ENCODE data around the gene BPHL. TPM values are rescaled to one million over a fixed set of nuclear protein-coding genes. Genes with fewer than 3 reads are reported as not detected.
A peak's percentile ranks its signal among the peaks of the same experiment; 100 is the strongest.
"Not testable (repeated sequence)": the region's sequence is repeated elsewhere in the genome, so short reads cannot be mapped to it uniquely, and the experiment has no call there.

BPHL gene
- total RNA-seq, 1 experiment from 2014 or later = 75.5 TPM

DNA sequence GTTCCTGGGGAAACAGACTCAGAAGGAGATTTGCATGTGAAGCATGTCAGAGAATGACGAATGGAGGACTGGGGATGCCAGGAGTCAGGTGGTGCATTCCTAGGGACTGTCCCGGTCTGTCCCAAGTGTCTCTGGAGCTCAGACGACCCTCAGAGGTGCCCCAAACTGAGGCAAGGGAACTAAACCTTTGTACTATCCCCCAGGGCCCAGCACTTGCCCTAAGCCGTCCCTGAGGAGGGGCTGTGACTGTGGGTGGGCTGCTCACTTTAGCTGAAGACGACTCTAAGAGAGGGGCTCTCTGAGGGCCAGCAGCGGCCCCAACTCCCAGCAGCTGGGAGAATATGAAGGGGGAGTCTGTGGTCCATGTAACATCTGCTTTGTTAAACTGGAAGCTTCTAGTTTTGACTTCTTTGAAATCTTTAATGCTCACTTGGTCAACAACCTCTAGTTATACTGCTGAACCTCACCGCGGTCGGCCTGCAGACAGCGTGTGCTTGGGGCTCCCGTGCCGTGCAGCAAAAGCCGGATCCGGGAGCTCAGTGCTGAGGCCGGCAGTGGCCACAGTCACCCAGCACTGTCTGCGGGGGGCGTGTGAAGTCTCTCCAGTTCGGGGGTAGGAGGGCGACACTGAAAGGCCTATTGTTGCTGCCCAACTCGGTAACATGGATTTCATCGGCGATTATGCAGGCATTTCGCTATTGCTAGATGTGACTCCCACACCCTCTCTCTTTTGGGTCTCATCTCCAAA is 74.8 kb downstream of the BPHL start:
- in situ Hi-C loops (cut with HindIII; ENCODE audit: low pct_unique_long_range_greater_than_20kb, low sequenced_read_pairs) = no loop called here
- peak; percentile 35 for DNase-seq (ENCODE audit: low read depth, low spot score)

- peak; percentile 92 for DNase-seq (ENCODE audit: low read depth, low spot score)
- in situ Hi-C loops (cut with HindIII; ENCODE audit: low pct_unique_long_range_greater_than_20kb, low sequenced_read_pairs) = no loop called here
Measured at GRCh38 chr6:3194535-3195419, 76.3 kb downstream of the BPHL start.

- DNase-seq (ENCODE audit: low read depth, low spot score) = no peak
- in situ Hi-C loops (cut with HindIII; ENCODE audit: low pct_unique_long_range_greater_than_20kb, low sequenced_read_pairs) = no loop called here
Measured at GRCh38 chr6:3195420-3195694, 76.8 kb downstream of the BPHL start.

GRCh38 chr6:3195695-3196497 is 77.4 kb downstream of the BPHL start:
- in situ Hi-C loops (cut with HindIII; ENCODE audit: low pct_unique_long_range_greater_than_20kb, low sequenced_read_pairs) = no loop called here
- peak; percentile 98 for DNase-seq (ENCODE audit: low read depth, low spot score)

GRCh38 chr6:3196770-3197169 is 78.3 kb downstream of the BPHL start:
- in situ Hi-C loops (cut with HindIII; ENCODE audit: low pct_unique_long_range_greater_than_20kb, low sequenced_read_pairs) = no loop called here
- peak; percentile 43 for DNase-seq (ENCODE audit: low read depth, low spot score)

DNA sequence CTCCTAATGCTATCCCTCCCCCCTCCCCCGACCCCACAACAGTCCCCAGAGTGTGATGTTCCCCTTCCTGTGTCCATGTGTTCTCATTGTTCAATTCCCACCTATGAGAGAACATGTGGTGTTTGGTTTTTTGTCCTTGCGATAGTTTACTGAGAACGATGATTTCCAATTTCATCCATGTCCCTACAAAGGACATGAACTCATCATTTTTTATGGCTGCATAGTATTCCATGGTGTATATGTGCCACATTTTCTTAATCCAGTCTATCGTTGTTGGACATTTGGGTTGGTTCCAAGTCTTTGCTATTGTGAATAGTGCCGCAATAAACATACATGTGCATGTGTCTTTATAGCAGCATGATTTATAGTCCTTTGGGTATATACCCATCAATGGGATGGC is 79.2 kb downstream of the BPHL start:
- DNase-seq (ENCODE audit: low read depth, low spot score); in situ Hi-C loops (cut with HindIII; ENCODE audit: low pct_unique_long_range_greater_than_20kb, low sequenced_read_pairs): not testable (repeated sequence)

DNA sequence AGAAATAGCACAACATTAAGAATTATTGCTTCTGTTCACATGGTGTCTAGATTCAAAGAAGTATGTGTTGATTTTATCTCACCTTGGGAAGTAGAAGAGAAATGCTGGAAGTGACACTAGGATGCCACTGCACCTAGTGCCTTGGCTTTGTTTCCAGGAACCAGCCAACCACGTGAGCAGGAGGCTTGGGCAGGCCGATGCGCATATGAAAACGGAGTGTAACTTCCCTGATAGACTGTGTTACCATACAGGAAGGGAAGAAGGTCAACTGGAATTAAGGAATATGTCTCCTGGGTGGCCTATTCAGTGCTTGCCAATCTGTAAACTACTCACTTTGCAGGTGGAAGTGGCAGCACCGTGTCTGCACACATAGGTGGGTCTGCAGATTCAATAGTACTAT is 80.9 kb downstream of the BPHL start:
- DNase-seq (ENCODE audit: low read depth, low spot score) = no peak
- in situ Hi-C loops (cut with HindIII; ENCODE audit: low pct_unique_long_range_greater_than_20kb, low sequenced_read_pairs) = no loop called here

GRCh38 chr6:3200682-3201081 is 82.2 kb downstream of the BPHL start:
- in situ Hi-C loops (cut with HindIII; ENCODE audit: low pct_unique_long_range_greater_than_20kb, low sequenced_read_pairs) = no loop called here
- no peak for DNase-seq (ENCODE audit: low read depth, low spot score)

DNA sequence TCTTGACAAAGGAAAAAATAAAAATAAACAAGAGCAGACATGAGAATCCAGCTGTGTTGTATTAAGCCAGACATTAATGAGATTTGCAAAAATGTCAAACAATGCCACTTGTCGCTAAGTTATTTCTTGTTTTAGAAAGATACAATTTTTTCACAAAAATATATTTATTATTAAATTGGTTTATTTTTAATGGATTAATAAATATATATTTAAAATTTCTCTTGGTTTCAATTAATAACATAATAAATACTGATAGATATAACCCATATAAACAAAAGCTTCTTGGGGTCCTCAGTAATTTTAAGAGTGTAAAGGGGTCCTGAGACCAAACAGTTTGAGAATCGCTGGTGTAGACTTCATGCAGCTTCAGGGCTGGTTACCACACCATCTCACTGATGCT is 82.9 kb downstream of the BPHL start:
- in situ Hi-C loops (cut with HindIII; ENCODE audit: low pct_unique_long_range_greater_than_20kb, low sequenced_read_pairs) = no loop called here
- no peak for DNase-seq (ENCODE audit: low read depth, low spot score)

Small RNA genes within 50 kb of the gene (small RNA-seq; reads per million reads assigned to genes)
- gene RNA5SP201 = 0 reads per million in 2 experiments

Other genes starting within 250 kb of the BPHL start
- gene SERPINB9, start 215.4 kb upstream of the BPHL start, total RNA-seq (2014; rRNA removed; shearing (Covaris generic)) = not detected in 2 replicates
- gene SERPINB6, start 147.1 kb upstream of the BPHL start, total RNA-seq (2014; rRNA removed; shearing (Covaris generic)) = 63.8 and 65.5 TPM in 2 replicates
- 35.8 and 40.0 TPM in 2 replicates for gene NQO2, start 118.8 kb upstream of the BPHL start, total RNA-seq (2014; rRNA removed; shearing (Covaris generic))
- gene RIPK1, start 50.2 kb upstream of the BPHL start, total RNA-seq (2014; rRNA removed; shearing (Covaris generic)) = 28.3 and 29.6 TPM in 2 replicates
- gene TUBB2A, start 38.8 kb downstream of the BPHL start, total RNA-seq (2014; rRNA removed; shearing (Covaris generic)) = 118 and 127 TPM in 2 replicates
- gene TUBB2B, start 108.9 kb downstream of the BPHL start, total RNA-seq (2014; rRNA removed; shearing (Covaris generic)) = 26.6 and 28.6 TPM in 2 replicates
- 58.2 and 60.6 TPM in 2 replicates for gene PSMG4, start 140.2 kb downstream of the BPHL start, total RNA-seq (2014; rRNA removed; shearing (Covaris generic))

Data from SK-MEL-5 (cell line).